Neural cell (in vitro differentiated cells): ENCODE data around the gene NUDT16.

Source experiments
- CTCF ChIP-seq: fragments of 450-650 bp; IDR thresholded peaks from 2 replicates; pipeline ENCODE4 v1.5.1; 2014; ENCODE audit warnings: antibody characterized with exemption, mild to moderate bottlenecking, moderate library complexity; ENCODE audit not compliant: poor library complexity, severe bottlenecking
- EP300 ChIP-seq: fragments of 450-650 bp; conservative IDR thresholded peaks from 2 replicates; pipeline ENCODE4 v1.6.1; 2014; ENCODE audit warnings: antibody characterized with exemption, mild to moderate bottlenecking, moderate library complexity; ENCODE audit not compliant: poor library complexity, severe bottlenecking
- EZH2 ChIP-seq: fragments of 200-600, 300-800 bp; shearing (Covaris generic), sonication (generic); IDR thresholded peaks from 2 replicates; pipeline ENCODE4 v1.6.1; 2014; ENCODE audit warnings: antibody characterized with exemption, low read length, borderline replicate concordance, mild to moderate bottlenecking; ENCODE audit not compliant: insufficient read depth, poor library complexity, severe bottlenecking
- POLR2AphosphoS5 ChIP-seq: IDR thresholded peaks from 2 replicates; pipeline ENCODE4 v1.6.1; 2012
- RAD21 ChIP-seq: fragments of 450-650 bp; conservative IDR thresholded peaks from 2 replicates; pipeline ENCODE4 v1.6.1; 2014; ENCODE audit warnings: antibody characterized with exemption, mild to moderate bottlenecking, moderate library complexity
- REST ChIP-seq: IDR thresholded peaks from 2 replicates; pipeline ENCODE4 v1.6.1; 2012; ENCODE audit warnings: borderline replicate concordance

DNA sequence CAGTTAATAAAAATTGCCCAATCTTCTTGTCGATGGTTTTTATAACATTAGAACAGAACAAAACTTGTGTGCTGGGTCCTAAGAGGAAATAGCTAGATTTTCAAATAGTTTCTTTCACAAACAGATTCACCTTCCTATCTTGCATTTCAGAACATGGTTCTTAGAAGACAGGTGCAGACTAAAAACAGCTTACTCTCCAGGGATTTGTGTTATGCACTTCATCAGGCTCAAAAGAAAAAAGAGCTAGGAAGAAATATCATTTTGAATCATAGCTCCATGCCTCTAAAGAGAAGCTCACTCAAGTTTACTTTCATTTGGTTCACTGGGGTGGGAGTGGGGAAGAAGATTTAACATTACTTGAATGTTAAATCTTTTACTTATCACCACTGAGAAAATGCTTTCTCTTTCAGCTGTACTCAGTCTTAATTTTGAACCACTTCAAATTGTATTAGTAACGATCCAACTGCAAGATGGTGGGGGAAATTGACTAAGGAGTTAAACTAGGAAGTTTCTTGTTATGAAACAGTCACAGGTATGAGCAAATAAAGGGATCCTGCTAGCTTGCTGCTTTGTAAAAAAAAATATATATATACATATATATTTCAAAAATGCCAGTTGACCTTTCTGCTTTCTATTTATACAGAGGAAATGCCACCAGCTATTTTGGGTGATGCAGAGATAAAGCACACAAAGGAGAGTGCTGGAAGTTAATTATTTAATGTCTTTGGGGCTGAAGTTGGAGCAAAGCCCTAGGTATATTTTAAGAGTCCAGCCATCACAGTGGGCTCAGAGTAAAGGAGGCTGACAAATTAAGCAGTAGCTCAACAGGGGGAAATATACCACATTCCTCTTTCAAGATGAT lies 28.3 kb upstream of the NUDT16 start:
- TF ChIP-seq CTCF (no peak), EZH2 (no peak), EP300 (no peak), POLR2AphosphoS5 (no peak), RAD21 (no peak), REST (no peak)
